CD4-positive, alpha-beta T cell treated with Interleukin-17A for 1 hour (primary cell): ENCODE results near the gene KRT26.
"Not testable (repeated sequence)": the region's sequence is repeated elsewhere in the genome, so short reads cannot be mapped to it uniquely, and the experiment has no call there.

Source experiments
- DNase-seq: peaks from one replicate; pipeline ENCODE4 v3.0.0-alpha.2; 2020

The KRT26 gene

GRCh38 chr17:40772101-40772500 lies at the start of gene KRT26:
Gene KRT26 (minus strand): TSS chr17:40772201. CDS start chr17:40772113, 88 bp downstream.
- no peak for DNase-seq

GRCh38 chr17:40821536-40821935 lies 49.5 kb upstream of the KRT26 start:
- DNase-seq: no peak

- DNase-seq: no peak
Measured at GRCh38 chr17:40820228-40820838, 48.3 kb upstream of the KRT26 start.

GRCh38 chr17:40819528-40820125 lies 47.6 kb upstream of the KRT26 start:
- DNase-seq: no peak

- peak; percentile 89 for DNase-seq
Measured at GRCh38 chr17:40818733-40819527, 46.9 kb upstream of the KRT26 start.

GRCh38 chr17:40818343-40818732 lies 46.3 kb upstream of the KRT26 start:
- DNase-seq: no peak

- DNase-seq: no peak
Measured at GRCh38 chr17:40817103-40817682, 45.2 kb upstream of the KRT26 start.

GRCh38 chr17:40816569-40816968 lies 44.6 kb upstream of the KRT26 start:
- DNase-seq: no peak

- no peak for DNase-seq
Measured at GRCh38 chr17:40815381-40815780, 43.4 kb upstream of the KRT26 start.

GRCh38 chr17:40814657-40815056 lies 42.7 kb upstream of the KRT26 start:
- not testable (repeated sequence) for DNase-seq

GRCh38 chr17:40813804-40814203 lies 41.8 kb upstream of the KRT26 start:
- DNase-seq: no peak

- DNase-seq: no peak
Measured at GRCh38 chr17:40812639-40813038, 40.6 kb upstream of the KRT26 start.

GRCh38 chr17:40810494-40810893 lies 38.5 kb upstream of the KRT26 start:
- DNase-seq: no peak

- no peak for DNase-seq
Measured at GRCh38 chr17:40809721-40810421, 37.9 kb upstream of the KRT26 start.

GRCh38 chr17:40806131-40806530 lies 34.1 kb upstream of the KRT26 start:
- DNase-seq: no peak

- peak; percentile 77 for DNase-seq
Measured at GRCh38 chr17:40803617-40804082, 31.6 kb upstream of the KRT26 start.

- no peak for DNase-seq
Measured at GRCh38 chr17:40801157-40801556, 29.2 kb upstream of the KRT26 start.

GRCh38 chr17:40800381-40800780 lies 28.4 kb upstream of the KRT26 start:
- DNase-seq: no peak

- no peak for DNase-seq
Measured at GRCh38 chr17:40799859-40800258, 27.9 kb upstream of the KRT26 start, which contains the start of gene KRT28. Gene KRT28 (minus strand): TSS chr17:40799959. CDS start chr17:40799893, 66 bp downstream.

- no peak for DNase-seq
Measured at GRCh38 chr17:40796846-40797245, 24.8 kb upstream of the KRT26 start.

GRCh38 chr17:40795019-40795667 lies 23.1 kb upstream of the KRT26 start:
- no peak for DNase-seq

- DNase-seq: no peak
Measured at GRCh38 chr17:40794466-40794865, 22.5 kb upstream of the KRT26 start.
